GM21447 (cell line): ENCODE measurements around the gene PGAP6.
A peak's percentile ranks its signal among the peaks of the same experiment; 100 is the strongest.
"Not testable (repeated sequence)": the region's sequence is repeated elsewhere in the genome, so short reads cannot be mapped to it uniquely, and the experiment has no call there.

Source experiments
- ATAC-seq: cut with Tn5 transposase; IDR thresholded peaks from one replicate; pipeline ENCODE4 v1.9.1; 2021; ENCODE audit not compliant: unreplicated experiment

The PGAP6 gene

GRCh38 chr16:367333-367903 lies 14.4 kb downstream of the PGAP6 start:
- no peak for ATAC-seq

GRCh38 chr16:366476-366875 lies 15.3 kb downstream of the PGAP6 start:
- ATAC-seq = no peak

- no peak for ATAC-seq
These were observed 16.9 kb downstream of the PGAP6 start for GRCh38 chr16:364595-365491.

- no peak for ATAC-seq
These were observed 17.9 kb downstream of the PGAP6 start for GRCh38 chr16:363766-364490.

GRCh38 chr16:363110-363765 lies 18.5 kb downstream of the PGAP6 start:
- ATAC-seq = no peak

- ATAC-seq = not testable (repeated sequence)
These were observed 19.1 kb downstream of the PGAP6 start for GRCh38 chr16:362702-362999.

GRCh38 chr16:361872-362701 lies 19.7 kb downstream of the PGAP6 start:
- ATAC-seq = peak; percentile 67

- ATAC-seq = no peak
These were observed 20.4 kb downstream of the PGAP6 start for GRCh38 chr16:361341-361871.

GRCh38 chr16:360698-361336 lies 21.0 kb downstream of the PGAP6 start:
- ATAC-seq = no peak

GRCh38 chr16:359871-360697 lies 21.7 kb downstream of the PGAP6 start:
- no peak for ATAC-seq

- ATAC-seq = no peak
These were observed 22.6 kb downstream of the PGAP6 start for GRCh38 chr16:359067-359763.

- ATAC-seq = no peak
These were observed 25.0 kb downstream of the PGAP6 start for GRCh38 chr16:356741-357140.

GRCh38 chr16:354971-355461 lies 26.8 kb downstream of the PGAP6 start:
- ATAC-seq = no peak

- no peak for ATAC-seq
These were observed 27.4 kb downstream of the PGAP6 start for GRCh38 chr16:354291-354881.

- ATAC-seq = no peak
These were observed 28.1 kb downstream of the PGAP6 start for GRCh38 chr16:353404-354290.

- peak; percentile 51 for ATAC-seq
These were observed 29.0 kb downstream of the PGAP6 start, which contains the start of gene AXIN1 for GRCh38 chr16:352547-353403. AXIN1 (minus strand) TSS chr16:352723; CDS start chr16:347025, 5,698 bp downstream.
